HG02642 (cell line): ENCODE measurements around the gene TMEM108.

Source experiments
- ATAC-seq: cut with Tn5 transposase; IDR thresholded peaks from one replicate; pipeline ENCODE4 v1.9.1; 2021; ENCODE audit warnings: mild to moderate bottlenecking; ENCODE audit not compliant: unreplicated experiment, poor library complexity

The TMEM108 gene

GRCh38 chr3:133442518-133442917 lies 404.3 kb downstream of the TMEM108 start:
- no peak for ATAC-seq

- ATAC-seq: no peak
Measured at GRCh38 chr3:133443649-133444422, 405.6 kb downstream of the TMEM108 start.

GRCh38 chr3:133444423-133444774 lies 406.2 kb downstream of the TMEM108 start:
- no peak for ATAC-seq

- ATAC-seq: no peak
Measured at GRCh38 chr3:133445108-133445507, 406.9 kb downstream of the TMEM108 start.
